Colonic mucosa (tissue), 4 donors: ENCODE data around the gene AATF. TPM values are rescaled to one million over a fixed set of nuclear protein-coding genes. Genes with fewer than 3 reads are reported as not detected.

Experiments used
- DNase-seq: peaks from one replicate; pipeline ENCODE4 v3.0.0-alpha.2; 2020
- H3K27ac ChIP-seq: fragments of 200-600 bp; one replicate; pipeline ENCODE4 v1.8.0; 2021
- H3K27me3 ChIP-seq: fragments of 200-600 bp; one replicate; pipeline ENCODE4 v1.8.0; 2021
- H3K36me3 ChIP-seq: fragments of 200-600 bp; one replicate; pipeline ENCODE4 v1.8.0; 2021
- H3K4me1 ChIP-seq: fragments of 200-600 bp; one replicate; pipeline ENCODE4 v1.8.0; 2021; ENCODE audit warnings: mild to moderate bottlenecking
- H3K4me3 ChIP-seq: fragments of 200-600 bp; one replicate; pipeline ENCODE4 v1.8.0; 2021
- H3K9ac ChIP-seq, 2 donors: one replicate each; pipeline ENCODE4 v1.7.0; 2013; ENCODE audit warnings: control low read depth in 2 of 2, low read depth in 2 of 2, low read length in 2 of 2
- H3K9me3 ChIP-seq: fragments of 200-600 bp; one replicate; pipeline ENCODE4 v1.8.0; 2021
- intact Hi-C: fragments of 100-400 bp; cut with DNase I; formaldehyde crosslinking; loops from one replicate; pipeline ENCODE4 v1.14.1; 2022
- total RNA-seq, 2 donors: library from RNA; stranded (reverse); fragmentation: NEBNext Ultra II Directional in 1 of 2; extraction: Animal tissue kit (Norgen Biotek cat#: 25700) in 1 of 2; gene quantifications; one replicate each; pipeline ENCODE4 v1.2.1, GENCODE V29; 2021
- TF ChIP-seq, protein P1 (sequence below): fragments of 200-600 bp; IDR thresholded peaks from one replicate; pipeline ENCODE4 v1.8.0; 2022; ENCODE audit warnings: antibody characterized with exemption, mild to moderate bottlenecking
- donor health status: healthy.
- donor health status: DM: no; HTN: no; CAD: no.
- donor health status: DM: no; HTN: no; CAD: no.

The AATF gene
- total RNA-seq, 2 donors from 2014 or later, result 30.0 to 54.8 TPM

DNA sequence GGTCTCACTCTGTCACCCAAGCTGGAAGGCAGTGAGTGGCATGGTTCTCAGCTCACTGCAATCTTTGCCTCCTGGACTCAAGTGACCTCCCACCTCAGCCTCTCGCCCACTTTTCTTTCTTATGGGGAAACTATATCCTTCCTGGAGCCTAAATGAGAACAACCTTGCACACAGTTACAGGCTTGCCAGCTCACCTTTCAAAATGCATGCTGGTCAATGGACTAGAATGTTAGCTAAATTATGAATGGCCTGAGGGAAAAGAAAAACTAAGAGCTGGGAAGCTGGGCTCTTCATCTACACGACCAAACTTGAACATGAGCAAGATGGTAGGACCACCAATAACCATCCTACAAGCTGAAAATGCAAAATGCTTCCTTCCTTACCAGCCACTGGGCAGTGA lies 22.1 kb upstream of the AATF start:
- Histone ChIP-seq H3K36me3 (no peaks in the 10 kb centered on the region), H3K9me3 (no peaks in the 10 kb centered on the region), H3K9ac (no peak overlapping the region), H3K4me1 (peaks cover under 1% of the 10 kb centered on the region), H3K27me3 (peaks cover 48% of the 10 kb centered on the region), H3K4me3 (no peak overlapping the region), H3K27ac (no peak overlapping the region)
- TF ChIP-seq, protein P1, sequence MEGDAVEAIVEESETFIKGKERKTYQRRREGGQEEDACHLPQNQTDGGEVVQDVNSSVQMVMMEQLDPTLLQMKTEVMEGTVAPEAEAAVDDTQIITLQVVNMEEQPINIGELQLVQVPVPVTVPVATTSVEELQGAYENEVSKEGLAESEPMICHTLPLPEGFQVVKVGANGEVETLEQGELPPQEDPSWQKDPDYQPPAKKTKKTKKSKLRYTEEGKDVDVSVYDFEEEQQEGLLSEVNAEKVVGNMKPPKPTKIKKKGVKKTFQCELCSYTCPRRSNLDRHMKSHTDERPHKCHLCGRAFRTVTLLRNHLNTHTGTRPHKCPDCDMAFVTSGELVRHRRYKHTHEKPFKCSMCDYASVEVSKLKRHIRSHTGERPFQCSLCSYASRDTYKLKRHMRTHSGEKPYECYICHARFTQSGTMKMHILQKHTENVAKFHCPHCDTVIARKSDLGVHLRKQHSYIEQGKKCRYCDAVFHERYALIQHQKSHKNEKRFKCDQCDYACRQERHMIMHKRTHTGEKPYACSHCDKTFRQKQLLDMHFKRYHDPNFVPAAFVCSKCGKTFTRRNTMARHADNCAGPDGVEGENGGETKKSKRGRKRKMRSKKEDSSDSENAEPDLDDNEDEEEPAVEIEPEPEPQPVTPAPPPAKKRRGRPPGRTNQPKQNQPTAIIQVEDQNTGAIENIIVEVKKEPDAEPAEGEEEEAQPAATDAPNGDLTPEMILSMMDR, result no peak
- DNase-seq, result no peak
- intact Hi-C loops, result no loop called here

DNA sequence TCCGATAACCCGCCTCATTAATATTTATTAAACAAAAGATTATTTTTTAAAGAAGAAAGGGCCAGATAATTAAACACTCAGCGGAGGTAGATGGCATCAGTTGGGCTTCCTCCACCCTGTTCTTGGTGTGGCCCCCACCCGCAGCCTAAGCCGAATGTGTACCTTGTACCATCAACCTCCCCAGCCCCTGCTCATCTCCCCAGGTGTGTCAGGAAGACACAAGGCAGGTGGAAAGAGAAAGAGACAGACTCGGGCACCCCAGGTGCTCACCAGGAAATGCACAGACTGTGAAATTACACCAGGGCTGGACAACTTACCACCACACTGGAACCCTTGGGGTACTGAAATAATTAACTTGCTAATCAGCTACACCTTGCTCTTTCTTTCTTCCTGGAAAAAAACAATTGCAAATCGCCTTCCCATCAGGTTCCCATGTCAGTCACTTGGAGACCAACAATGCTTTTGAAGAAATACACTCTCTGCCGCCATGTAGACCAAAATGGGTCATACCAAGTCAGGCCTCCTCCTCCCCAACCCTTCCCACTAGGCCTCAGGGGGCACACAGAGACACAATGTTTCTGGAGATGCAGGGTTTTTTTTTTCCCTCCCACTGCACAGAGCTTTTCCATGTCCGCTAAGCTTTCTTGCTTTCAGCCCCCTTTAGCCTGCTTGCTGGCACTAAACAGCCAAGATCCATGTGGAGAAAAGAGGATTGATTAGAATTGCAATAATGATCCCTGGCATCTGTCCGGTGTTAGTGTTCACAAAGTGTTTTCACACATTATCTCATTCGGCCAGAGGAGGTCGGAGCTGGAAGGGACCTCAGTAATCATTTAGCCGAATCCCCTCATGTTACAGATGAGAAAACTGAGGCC lies 20.0 kb upstream of the AATF start:
- Histone ChIP-seq H3K9me3 (no peaks in the 10 kb centered on the region), H3K9ac (no peak overlapping the region), H3K4me3 (no peak overlapping the region), H3K4me1 (peaks cover 5% of the 10 kb centered on the region), H3K27me3 (peaks cover 67% of the 10 kb centered on the region), H3K27ac (no peak overlapping the region), H3K36me3 (no peaks in the 10 kb centered on the region)
- DNase-seq, result no peak
- TF ChIP-seq, protein P1, result no peak
- intact Hi-C loops, result no loop called here

DNA sequence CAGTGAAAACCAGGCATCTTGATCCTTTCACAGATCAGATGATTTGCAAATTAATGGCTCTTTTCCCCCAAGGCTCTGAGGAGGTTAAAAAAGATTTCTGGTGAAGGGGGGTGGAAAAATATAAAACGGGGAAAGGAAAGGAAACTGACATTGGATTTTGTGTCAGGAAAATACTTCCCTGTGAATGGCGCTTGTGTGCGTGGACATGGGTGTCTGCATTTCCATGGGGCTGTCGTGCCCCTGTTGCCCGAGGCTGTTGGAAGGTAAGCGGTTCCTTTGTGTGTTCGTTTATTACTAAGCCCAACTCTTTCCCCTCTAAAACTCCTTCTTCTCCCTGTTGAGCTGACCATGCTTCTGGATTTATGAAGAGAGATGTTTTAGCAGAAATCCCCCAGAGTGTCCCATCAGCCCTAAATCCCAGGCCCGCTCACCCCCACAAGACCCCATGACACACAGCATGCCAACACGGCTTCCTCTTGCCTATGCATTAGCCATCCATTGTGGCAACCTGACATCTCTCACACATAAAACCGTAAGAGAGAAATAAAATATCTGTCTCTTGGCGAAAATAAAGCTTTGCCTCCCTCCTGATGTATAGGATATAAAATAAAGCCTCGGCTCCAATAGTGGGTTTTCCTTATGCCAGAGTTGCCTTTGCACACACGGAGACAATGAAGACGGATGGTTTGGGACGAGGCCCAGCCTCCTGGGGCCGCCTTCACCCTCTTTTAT lies 18.7 kb upstream of the AATF start:
- Histone ChIP-seq H3K4me3 (no peak overlapping the region), H3K9me3 (no peaks in the 10 kb centered on the region), H3K36me3 (no peaks in the 10 kb centered on the region), H3K4me1 (peaks cover 13% of the 10 kb centered on the region), H3K9ac (no peak overlapping the region), H3K27ac (no peak overlapping the region), H3K27me3 (peaks cover 80% of the 10 kb centered on the region)
- DNase-seq, result no peak
- TF ChIP-seq, protein P1, result no peak
- intact Hi-C loops, result no loop called here

DNA sequence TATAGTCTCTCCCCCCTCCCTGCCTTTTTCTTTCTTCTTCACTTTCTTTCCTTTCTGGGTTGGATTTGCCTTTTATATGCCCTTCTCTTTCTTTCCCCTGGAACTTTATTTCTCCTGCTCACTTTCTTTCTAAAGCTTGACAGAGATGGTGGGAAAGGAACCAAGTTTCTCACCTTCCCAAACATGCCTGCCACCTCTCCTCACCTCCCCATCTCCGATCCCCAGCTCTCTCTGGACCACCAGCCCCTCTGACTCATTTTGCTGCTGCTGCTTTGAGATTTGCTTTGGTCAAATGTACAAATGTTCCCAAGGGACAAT lies 18.2 kb upstream of the AATF start:
- TF ChIP-seq, protein P1, result no peak
- H3K9me3 ChIP-seq, result no peaks in the 10 kb centered on the region
- no peak for DNase-seq
- peaks cover 85% of the 10 kb centered on the region for H3K27me3 ChIP-seq
- H3K27ac ChIP-seq, result no peak overlapping the region
- peaks cover 19% of the 10 kb centered on the region for H3K4me1 ChIP-seq
- no peaks in the 10 kb centered on the region for H3K36me3 ChIP-seq
- no peak overlapping the region for H3K9ac ChIP-seq
- intact Hi-C loops, result no loop called here
- H3K4me3 ChIP-seq, result no peak overlapping the region

DNA sequence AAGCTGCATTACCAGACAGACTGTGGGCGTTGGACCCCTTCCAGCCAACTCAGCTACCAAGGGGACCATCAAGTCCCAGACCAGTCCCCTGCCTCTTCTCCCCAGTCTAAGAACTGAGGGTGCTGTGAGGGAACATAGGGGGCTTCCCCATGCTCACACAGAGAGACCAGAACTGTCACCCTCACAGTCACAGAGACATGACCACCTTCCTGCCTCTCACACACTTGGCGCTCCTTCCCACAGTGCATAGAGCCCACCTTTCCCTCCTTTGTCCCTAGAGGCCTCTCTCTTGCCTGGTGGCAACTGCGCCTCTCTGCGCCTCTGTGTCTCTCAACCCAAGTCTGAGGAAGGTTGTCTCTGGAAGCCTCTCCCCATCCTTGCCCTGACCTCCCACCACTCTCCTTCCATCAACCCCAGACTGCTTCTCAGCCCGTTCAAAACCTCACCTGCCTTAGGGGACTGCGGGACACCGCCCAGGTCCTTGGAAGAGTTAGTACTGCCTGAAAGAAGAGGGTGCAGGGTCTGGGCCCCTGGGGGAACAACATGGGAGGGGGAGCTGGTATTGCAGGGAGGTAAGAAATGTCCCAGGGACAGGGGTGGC lies 17.6 kb upstream of the AATF start:
- H3K4me1 ChIP-seq, result peaks cover 24% of the 10 kb centered on the region

More for the DNA sequence above, 17.6 kb upstream of the AATF start:
- TF ChIP-seq, protein P1, result no peak
- H3K9ac ChIP-seq, result no peak overlapping the region
- H3K9me3 ChIP-seq, result no peaks in the 10 kb centered on the region
- H3K4me3 ChIP-seq, result no peak overlapping the region
- H3K27me3 ChIP-seq, result peaks cover 92% of the 10 kb centered on the region
- DNase-seq, result no peak
- H3K27ac ChIP-seq, result no peak overlapping the region
- intact Hi-C loops, result no loop called here
- H3K36me3 ChIP-seq, result no peaks in the 10 kb centered on the region
